Osteoblast (primary cell): Measurements from ENCODE around the gene FBXL7. TPM values are rescaled to one million over a fixed set of nuclear protein-coding genes. Genes with fewer than 3 reads are reported as not detected.

Experiments used
- DNase-seq: peaks from one replicate; pipeline ENCODE4 v3.0.0; 2011; ENCODE audit warnings: low spot score, mixed read lengths; ENCODE audit not compliant: insufficient read length; ENCODE audit errors: missing footprints
- H2AFZ ChIP-seq: 2 replicates; pipeline ENCODE4 v1.6.0; 2011; ENCODE audit warnings: mild to moderate bottlenecking, low read length
- H3K27ac ChIP-seq: 2 replicates; pipeline ENCODE4 v1.5.1; 2011; ENCODE audit warnings: mild to moderate bottlenecking, low read depth, low read length, moderate library complexity
- H3K27me3 ChIP-seq: 2 replicates; pipeline ENCODE4 v1.6.0; 2012; ENCODE audit warnings: mild to moderate bottlenecking, control low read depth, inconsistent platforms, low read length, moderate library complexity; ENCODE audit not compliant: insufficient read depth
- H3K36me3 ChIP-seq: 2 replicates; pipeline ENCODE4 v1.5.1; 2011; ENCODE audit warnings: mild to moderate bottlenecking, low read length, control low read depth, moderate library complexity; ENCODE audit not compliant: insufficient read depth
- H3K4me1 ChIP-seq: 2 replicates; pipeline ENCODE4 v1.5.1; 2011; ENCODE audit warnings: mild to moderate bottlenecking, low read length, control low read depth, moderate library complexity; ENCODE audit not compliant: insufficient read depth
- H3K4me2 ChIP-seq: 2 replicates; pipeline ENCODE4 v1.6.0; 2011; ENCODE audit warnings: mild to moderate bottlenecking, low read length; ENCODE audit not compliant: insufficient read depth
- H3K4me3 ChIP-seq: fragments of 200-600 bp; sonication (generic); 3 replicates; pipeline ENCODE4 v1.5.1; 2012; ENCODE audit warnings: mild to moderate bottlenecking, low read length, inconsistent platforms; ENCODE audit not compliant: insufficient read depth
- H3K79me2 ChIP-seq: 2 replicates; pipeline ENCODE4 v1.6.0; 2012; ENCODE audit warnings: mild to moderate bottlenecking, low read length, control low read depth, inconsistent platforms; ENCODE audit not compliant: insufficient read depth
- H3K9me3 ChIP-seq: 2 replicates; pipeline ENCODE4 v1.5.1; 2011; ENCODE audit warnings: low read depth, low read length, control low read depth
- H4K20me1 ChIP-seq: 2 replicates; pipeline ENCODE4 v1.6.0; 2012; ENCODE audit warnings: mild to moderate bottlenecking, low read length, control low read depth; ENCODE audit not compliant: insufficient read depth
- CTCF ChIP-seq: IDR thresholded peaks from 2 replicates; pipeline ENCODE4 v1.5.1; 2011; ENCODE audit warnings: mild to moderate bottlenecking, low read depth, low read length, moderate library complexity; ENCODE audit errors: extremely low read depth
- total RNA-seq: library from RNA; depleted of rRNA; stranded (reverse); fragments of >200 nt; gene quantifications from 2 replicates; pipeline ENCODE4 v1.2.3, GENCODE V29; 2012

Gene FBXL7
- total RNA-seq, 1 donor: 13.4 TPM

GRCh38 chr5:15722305-15722704 is 222.3 kb downstream of the FBXL7 start:
- DNase-seq: no peak
- Histone ChIP-seq H4K20me1 (no peaks in the 10 kb centered on the region), H3K4me3 (no peak overlapping the region), H3K79me2 (peaks cover 8% of the 10 kb centered on the region), H3K36me3 (no peaks in the 10 kb centered on the region), H3K27me3 (no peaks in the 10 kb centered on the region), H3K27ac (no peak overlapping the region), H2AFZ (no peak overlapping the region), H3K4me1 (peaks cover under 1% of the 10 kb centered on the region), H3K4me2 (no peak overlapping the region), H3K9me3 (no peaks in the 10 kb centered on the region)
- no peak for TF ChIP-seq CTCF

GRCh38 chr5:15727375-15727774 is 227.4 kb downstream of the FBXL7 start:
- peaks cover 12% of the 10 kb centered on the region for H3K79me2 ChIP-seq
- H3K27me3 ChIP-seq: no peaks in the 10 kb centered on the region
- H3K27ac ChIP-seq: no peak overlapping the region
- H3K4me3 ChIP-seq: no peak overlapping the region
- no peak for DNase-seq
- no peak for TF ChIP-seq CTCF
- H2AFZ ChIP-seq: no peak overlapping the region
- H3K4me2 ChIP-seq: no peak overlapping the region
- no peaks in the 10 kb centered on the region for H3K36me3 ChIP-seq
- no peaks in the 10 kb centered on the region for H4K20me1 ChIP-seq
- H3K9me3 ChIP-seq: peaks cover 4% of the 10 kb centered on the region
- no peaks in the 10 kb centered on the region for H3K4me1 ChIP-seq

GRCh38 chr5:15728811-15729210 is 228.8 kb downstream of the FBXL7 start:
- H2AFZ ChIP-seq: no peak overlapping the region
- H4K20me1 ChIP-seq: no peaks in the 10 kb centered on the region
- H3K36me3 ChIP-seq: no peaks in the 10 kb centered on the region
- peak; percentile 4 for DNase-seq
- H3K4me3 ChIP-seq: no peak overlapping the region
- no peaks in the 10 kb centered on the region for H3K27me3 ChIP-seq
- H3K4me2 ChIP-seq: no peak overlapping the region
- TF ChIP-seq CTCF: no peak
- H3K9me3 ChIP-seq: peaks cover 4% of the 10 kb centered on the region
- peaks cover 12% of the 10 kb centered on the region for H3K79me2 ChIP-seq
- H3K27ac ChIP-seq: no peak overlapping the region
- no peaks in the 10 kb centered on the region for H3K4me1 ChIP-seq

- H3K79me2 ChIP-seq: peaks cover 6% of the 10 kb centered on the region
- H3K4me2 ChIP-seq: no peak overlapping the region
- H3K4me3 ChIP-seq: no peak overlapping the region
- H3K9me3 ChIP-seq: peaks cover 4% of the 10 kb centered on the region
- peaks cover 2% of the 10 kb centered on the region for H4K20me1 ChIP-seq
- no peak for TF ChIP-seq CTCF
- H3K27me3 ChIP-seq: no peaks in the 10 kb centered on the region
- H3K36me3 ChIP-seq: no peaks in the 10 kb centered on the region
- H2AFZ ChIP-seq: no peak overlapping the region
- no peak overlapping the region for H3K27ac ChIP-seq
- DNase-seq: no peak
- no peaks in the 10 kb centered on the region for H3K4me1 ChIP-seq
Observed at GRCh38 chr5:15731699-15732098, 231.7 kb downstream of the FBXL7 start.
